Endometrial microvascular endothelial cells (primary cell): ENCODE measurements around the gene GNL2. TPM values are rescaled to one million over a fixed set of nuclear protein-coding genes. Genes with fewer than 3 reads are reported as not detected.

Experiments
- in situ Hi-C: cut with HindIII; loops from 2 replicates; pipeline ENCODE4 v1.10.0; 2017; ENCODE audit warnings: low sequenced_read_pairs, low pct_unique_long_range_greater_than_20kb; ENCODE audit errors: inconsistent ontology term
- total RNA-seq: library from RNA; depleted of rRNA; stranded (reverse); fragments of >200 nt; gene quantifications from one replicate; pipeline ENCODE4 v1.2.3, GENCODE V29; 2015; ENCODE audit errors: inconsistent ontology term

GNL2 gene
- 48.4 TPM for total RNA-seq

DNA sequence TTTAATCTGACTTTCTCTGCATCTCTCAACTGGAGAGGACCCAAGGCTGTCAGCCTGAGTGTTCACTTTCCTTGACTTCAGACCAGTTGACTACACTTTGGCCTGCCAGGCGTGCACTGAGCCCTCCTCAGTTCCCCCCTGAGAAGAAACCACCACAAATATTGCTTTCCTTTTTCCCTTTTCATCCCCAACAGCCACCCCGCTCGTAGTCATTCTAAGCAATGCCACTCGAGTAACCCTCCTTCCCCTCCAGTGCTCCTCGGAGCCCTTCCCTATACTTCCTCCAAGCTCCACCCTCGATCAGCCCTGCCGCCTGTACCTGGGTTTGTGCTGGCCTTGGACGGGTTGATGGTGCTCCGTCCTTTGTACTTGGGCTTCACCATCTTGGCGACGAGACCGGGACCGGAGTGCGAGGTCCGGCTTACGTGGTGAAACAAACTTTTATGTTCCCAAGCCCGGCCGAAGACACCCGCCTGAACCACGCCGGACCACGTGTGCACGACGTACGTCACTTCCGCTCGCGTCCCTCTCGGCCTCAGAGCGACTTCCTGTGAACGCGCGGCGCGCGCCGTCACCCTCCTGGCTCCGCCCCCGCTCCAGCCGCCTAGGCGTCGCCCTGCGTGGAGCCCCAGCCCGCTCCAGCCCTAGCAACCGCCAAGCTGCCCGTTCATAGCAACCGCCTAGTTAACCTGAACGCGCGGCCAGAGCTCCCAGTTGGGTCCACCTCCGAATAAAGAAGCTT, at the start of gene GNL2:
TSS of gene GNL2 (minus strand) at position 498 of the 742 bp plus-strand sequence. CDS start at position 383, 115 bp downstream.
- in situ Hi-C loops, result loop anchor here (5.0 kb wide), 1 partner anchor 97 kb away; the partner anchor contains the start of gene CDCA8

DNA sequence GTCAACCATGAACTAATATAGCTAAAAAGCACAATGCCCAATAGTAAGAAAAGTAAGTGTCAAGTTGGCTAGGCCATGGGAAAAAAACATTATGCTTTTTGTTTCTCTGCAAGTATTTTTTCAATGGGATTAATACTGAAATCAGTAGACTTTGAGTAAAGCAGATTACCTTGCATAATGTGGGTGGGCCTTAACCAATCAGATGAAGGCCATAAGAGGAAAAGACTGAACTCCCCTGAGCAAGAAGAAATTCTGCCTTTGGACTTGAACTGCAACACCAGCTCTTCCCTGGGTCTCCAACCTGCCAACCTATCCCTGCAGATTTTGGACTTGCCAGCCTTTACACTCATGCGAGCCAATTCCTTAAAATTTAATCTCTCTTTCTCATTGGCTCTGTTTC, 45.3 kb upstream of the GNL2 start:
- in situ Hi-C loops, result no loop called here

DNA sequence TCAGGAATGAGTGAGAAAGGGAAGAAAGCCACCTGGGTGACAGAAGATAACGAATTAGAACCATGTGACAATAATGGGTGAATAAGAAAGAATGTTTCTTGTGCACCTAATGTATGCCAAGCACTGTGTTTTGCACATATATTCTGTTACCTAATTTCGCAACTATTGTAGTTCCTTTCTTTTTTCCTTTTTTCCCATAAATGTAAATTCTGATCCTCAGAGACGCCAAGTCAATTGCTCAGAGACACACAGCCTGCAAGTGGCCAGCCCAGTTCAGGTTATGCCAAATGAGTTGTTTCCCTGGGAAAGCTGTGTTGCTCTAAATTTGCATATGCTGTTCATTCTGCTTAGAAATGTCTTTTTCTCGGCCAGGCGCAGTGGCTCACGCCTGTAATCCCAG, 40.7 kb upstream of the GNL2 start:
- in situ Hi-C loops, result no loop called here

DNA sequence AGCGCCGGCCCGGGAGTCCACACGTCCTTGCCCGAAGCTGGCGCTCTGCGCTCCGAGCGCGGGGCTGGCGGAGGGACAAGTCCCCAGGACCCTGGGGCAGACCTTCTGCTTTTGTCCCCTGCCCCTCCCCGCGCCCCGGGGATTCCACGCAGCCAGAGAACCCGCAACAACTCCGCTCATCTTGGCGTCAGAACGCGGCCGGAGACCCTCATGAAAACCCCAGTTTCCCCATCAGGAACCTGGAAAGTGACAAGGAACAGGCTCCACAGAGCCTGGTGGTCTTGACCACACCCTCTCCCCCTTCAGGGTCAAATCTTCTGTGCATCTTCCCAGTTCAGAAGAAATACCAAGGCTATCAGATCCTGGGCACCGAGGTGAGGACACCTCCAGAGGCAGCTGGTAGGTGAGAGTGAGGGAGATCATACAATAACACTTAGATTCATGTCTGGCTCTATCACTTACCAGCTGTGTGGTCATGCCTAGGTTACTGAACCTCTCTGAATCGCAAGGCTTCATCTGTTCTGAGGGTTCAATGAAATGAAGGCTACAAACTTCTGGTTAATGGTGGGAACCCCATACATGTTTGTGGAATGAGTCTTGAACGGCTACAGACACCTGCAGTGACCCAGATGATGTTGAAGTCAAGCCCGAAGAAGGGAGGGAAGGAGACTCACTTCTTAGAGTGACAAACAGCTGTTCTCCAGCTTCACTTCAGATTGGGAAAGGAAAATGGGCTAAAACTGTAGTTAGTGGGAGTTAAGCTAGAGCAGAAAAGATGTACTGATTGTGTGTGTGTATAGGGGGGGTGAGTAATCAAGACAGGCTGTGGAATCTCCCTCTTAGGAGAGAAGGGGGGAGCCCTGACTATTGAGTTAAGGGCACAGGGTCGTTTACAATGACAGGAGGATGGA, 39.5 kb upstream of the GNL2 start:
- in situ Hi-C loops, result no loop called here

DNA sequence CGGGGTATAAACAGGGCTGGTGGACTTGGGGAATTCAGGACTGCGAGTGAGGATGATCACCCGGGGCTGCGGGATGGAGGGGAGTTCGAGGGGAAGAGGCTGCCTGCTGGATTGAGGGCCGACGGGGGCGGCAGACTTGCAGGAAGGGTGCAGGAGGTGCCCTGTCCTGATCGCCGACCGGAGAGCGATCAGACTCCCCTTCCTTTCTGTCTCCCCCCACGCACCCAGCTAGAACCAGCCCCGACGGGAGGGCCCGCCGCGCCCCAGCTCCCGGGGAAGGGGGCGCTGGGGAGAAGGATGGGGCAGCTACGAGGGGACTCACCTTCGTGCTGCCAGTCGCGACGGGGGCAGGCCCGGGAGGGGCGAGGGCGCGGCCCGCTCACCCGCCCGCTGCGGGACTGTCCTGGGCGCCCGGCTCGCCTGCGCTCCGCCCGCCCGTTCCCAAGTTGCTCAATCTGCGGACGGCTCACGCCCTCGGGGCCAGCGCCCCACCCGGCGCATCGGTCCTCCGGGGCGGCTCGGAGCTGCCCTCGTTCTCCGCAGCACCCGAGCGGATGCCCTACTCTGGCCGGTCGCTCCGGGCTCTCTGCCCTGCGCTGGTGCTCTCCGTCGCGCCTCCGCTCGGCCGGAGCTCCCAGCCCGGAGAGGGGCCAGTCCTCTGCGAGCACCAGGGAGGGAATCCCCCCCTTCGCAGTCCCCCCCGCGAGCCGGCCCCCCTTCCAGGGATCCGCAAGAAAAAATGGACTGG, 38.7 kb upstream of the GNL2 start, which contains the start of gene RSPO1:
TSS of gene RSPO1 (minus strand) at position 649 of the 748 bp plus-strand sequence. CDS start 5,231 bp downstream, outside the sequence.
- in situ Hi-C loops, result no loop called here

DNA sequence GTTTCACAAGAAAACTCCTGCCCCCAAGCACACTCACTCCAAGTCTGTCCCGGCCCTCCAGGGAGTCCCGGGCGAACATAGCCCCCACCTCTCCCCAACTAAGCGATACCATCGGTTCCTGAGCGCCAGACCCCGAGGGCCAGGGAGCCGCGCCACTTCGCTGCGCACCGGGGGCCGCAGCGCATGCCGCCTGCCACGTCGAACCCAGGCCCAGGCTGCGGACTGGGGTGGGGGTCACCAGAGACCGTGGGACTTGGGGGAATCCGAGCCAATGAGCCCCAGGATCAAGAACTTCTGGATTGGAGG, 38.2 kb upstream of the GNL2 start:
- in situ Hi-C loops, result no loop called here

DNA sequence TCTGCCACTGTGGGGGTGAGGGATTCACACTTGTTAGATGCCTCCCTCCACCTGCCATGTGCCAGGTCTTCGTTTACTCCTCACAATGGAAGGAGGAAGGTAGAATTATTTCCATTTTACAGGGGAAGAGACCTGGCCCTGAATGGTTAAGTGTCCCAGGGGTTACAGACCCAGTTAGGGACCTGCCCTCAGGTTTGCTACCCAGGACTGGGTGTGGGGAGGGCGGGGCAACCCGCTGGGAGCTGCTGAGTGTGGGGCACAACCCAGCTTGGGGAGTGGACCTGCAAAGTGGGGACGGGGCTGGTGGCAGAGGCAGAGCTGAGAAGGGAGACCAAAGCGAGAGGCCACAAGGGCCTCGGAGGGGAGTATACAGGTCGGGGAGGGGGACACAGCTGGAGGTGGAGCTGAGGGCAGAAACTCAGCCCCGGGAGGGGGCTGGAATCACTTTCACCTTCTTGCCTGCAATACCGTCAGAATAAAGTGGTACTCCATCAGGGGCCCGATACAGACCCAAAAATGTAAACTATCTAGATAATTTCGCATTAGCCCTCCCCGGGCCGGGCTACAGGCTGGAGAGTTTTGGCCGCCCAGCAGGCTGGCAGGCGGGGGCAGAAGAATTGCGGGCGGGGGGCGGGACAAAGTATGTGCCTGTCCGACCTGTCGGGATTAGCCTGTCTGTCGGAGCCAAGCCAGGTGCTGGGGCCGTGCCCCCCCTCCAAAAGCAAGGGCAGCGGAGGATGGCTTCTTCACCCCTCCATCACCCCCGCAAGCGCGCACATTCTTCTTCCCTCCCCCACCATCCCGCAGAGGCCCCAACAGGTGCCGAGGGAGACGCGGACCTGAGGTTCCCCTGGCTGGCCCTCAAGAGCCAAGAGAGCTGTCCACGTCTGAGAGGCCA, 37.6 kb upstream of the GNL2 start:
- in situ Hi-C loops, result no loop called here

DNA sequence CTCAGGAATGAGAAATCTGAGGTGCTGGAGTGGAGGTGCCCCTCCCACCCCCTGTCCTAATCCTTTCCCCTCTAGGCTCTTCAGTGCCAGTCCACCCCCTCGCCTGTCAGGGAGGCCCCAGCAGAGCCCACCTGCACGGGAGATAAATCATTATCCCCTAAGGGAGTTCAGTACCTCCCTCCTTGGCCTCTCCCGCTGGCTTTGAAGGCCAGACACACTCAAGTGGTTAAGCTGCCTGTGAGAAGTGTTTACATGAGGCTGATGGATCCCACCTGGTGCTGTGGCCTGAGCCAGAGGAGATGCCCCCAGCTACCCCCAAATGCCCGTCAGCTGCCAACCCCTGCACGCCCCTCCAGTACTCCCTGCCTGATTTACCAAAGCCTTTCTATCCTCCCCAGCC, 35.3 kb upstream of the GNL2 start:
- in situ Hi-C loops, result no loop called here

DNA sequence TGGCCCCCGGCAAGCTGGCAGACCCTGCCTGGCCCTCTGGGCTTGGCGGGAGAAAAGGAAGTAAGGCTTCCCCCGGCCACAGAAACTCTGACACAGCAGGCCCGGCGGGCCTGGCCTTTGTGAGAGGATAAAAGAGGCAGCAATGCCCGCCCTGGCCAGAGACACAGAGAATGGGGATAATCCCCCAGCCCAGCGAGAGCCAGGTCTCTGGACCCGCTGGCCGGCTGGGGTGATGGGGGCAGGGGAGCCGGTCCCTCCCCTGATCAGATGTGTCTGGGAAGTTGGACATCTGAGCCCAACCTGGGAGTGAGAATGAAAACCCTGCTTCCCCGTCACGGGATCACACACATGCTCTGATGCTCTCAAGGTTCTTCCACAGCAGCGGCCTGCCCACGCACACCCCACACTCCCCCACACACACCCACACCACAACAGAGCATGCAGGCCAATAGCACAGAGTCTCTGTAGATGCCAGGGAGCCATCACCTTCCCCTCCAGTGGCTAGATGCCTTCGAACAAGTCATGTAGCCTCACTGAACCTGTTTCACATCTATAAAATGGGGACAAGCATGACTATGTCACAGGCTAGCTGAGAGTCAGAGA, 34.8 kb upstream of the GNL2 start:
- in situ Hi-C loops, result no loop called here

DNA sequence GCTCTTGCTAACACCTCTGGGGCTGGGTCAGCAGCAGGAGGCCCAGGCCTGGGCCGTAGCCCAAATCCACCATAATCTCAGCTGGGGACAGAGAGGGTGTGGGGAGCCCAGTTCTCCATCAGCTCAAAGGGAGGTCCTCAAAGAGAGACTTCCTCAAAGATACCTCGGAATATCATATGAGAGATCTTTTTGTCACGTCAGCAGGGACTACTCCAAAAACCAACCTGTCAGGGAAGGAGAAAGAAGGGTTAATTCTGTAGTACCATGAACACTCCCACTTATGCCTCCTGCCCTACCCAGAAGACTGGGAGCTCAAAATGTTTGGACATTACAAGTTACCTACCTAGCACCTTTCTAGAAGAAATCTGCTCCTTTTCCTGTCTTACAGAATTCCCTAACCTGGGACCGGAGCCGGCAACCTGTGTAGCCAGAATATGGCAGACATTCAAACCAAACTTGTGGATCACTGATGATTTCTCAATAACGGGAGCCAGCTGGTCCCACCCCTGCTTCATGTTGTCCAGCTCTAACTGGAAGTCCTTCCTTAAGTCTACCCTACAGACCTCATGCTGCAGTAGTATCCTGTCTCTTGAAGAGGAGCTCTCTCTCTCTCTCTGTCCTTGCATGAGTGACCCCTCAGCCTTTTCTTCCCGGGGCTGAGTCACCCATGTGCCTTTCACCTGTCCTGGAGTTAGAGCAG, 34.1 kb upstream of the GNL2 start:
- in situ Hi-C loops, result no loop called here

DNA sequence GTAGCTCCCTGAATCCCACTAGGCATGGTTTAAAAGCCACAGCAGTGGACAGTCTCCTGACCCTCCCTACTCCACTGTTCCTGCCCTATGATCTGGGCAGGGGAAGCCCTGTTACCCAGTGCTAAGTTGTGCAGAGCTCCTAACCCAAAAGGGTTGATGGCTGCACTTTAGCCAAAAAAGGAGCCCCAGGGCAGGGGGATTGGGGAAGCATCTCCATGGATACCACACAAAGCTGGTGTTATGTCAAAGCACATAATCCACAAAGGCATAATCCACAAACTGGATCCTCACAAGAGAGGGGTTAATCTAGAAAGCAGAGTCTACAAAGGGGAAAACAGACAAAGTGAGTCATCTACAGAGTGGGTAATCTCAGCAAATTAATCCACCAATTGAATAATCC, 33.3 kb upstream of the GNL2 start:
- in situ Hi-C loops, result no loop called here

DNA sequence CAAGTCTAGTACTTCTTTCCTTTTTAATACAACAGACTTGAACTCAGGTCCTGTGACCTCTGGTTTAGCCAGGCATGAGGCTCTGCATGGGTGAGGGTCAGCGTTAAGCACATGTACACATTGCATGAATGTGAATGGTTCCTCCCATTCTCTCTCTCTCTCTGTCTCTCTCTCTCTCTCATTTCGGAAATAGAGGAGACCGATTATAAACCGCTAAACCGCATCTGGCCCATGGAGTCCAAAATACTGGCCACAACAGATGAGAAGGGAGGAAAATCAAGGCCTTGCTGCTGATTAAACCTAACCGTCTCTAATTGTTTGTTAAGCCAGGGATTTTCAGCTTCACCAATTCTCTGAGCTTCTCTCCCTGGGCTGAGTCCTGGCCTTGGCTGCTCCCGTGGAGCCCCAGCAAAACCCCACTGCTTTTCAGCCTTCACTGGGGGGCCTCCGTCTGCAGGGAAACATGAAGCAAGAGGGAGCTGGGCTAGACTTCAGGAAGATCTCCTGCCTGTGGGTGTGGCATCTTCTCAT, 32.4 kb upstream of the GNL2 start:
- in situ Hi-C loops, result no loop called here

DNA sequence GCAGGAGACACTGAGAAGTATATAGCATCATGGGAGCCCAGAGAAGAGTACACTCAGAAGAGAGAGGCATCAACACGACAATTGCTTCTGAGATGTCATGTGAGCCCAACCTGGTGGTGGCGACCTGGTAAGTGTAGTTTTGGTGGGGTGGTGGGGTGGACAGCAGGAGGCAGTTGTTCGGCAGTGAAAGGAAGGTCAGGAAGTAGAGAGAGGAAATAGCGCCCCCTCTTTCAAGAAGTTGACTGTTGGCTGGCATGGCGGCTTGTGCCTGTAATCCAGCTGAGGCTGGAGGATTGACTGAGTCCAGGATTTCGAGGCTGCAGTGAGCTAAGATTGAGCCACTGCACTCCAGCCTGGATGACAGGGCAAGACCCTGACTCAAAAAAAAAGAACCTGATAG, 26.4 kb upstream of the GNL2 start:
- in situ Hi-C loops, result no loop called here

DNA sequence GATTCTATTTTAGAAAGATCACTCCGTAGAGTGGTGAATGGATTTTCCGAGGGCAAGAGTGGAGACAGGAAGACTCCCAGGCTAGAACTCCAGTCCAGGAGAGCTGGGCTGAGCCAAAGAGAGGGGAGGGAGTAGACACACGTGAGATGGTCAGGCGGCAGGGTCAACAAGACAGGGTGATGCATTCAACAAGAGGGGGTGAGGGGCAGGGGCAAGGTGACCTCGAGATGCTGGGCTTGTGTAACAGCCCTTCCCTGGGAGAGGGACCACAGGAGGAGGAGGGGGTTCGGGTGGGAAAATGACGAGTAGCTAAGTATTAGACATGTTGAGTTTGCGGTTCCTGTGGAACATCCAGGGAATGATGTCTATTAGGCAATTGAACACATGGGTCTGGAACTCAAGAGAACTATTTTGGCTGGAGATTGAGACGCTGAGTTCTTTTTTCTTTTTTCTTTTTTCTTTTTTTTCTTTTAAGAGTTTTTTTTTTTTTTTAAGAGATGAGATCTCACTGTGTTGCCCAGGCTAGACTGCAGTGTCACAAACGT, 25.7 kb upstream of the GNL2 start:
- in situ Hi-C loops, result no loop called here

DNA sequence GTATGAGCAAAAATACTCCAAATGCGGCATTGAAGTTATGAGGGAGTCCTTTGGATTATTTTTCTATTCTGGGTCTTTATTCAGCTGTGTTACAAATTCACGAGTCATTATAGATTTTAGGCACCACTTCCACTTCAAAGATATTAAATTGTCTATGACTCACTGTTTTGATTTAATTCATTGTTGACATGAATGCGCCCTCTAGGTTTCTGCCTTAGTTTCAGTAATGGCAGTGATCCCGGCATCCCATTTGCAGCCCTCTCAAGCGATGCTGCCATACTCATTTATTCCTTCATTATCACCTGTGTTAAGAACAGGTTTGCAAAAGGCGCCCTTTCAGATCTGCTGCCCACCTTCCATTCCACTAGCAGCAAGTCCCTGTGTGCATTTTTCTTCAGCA, 25.0 kb upstream of the GNL2 start:
- in situ Hi-C loops, result no loop called here

DNA sequence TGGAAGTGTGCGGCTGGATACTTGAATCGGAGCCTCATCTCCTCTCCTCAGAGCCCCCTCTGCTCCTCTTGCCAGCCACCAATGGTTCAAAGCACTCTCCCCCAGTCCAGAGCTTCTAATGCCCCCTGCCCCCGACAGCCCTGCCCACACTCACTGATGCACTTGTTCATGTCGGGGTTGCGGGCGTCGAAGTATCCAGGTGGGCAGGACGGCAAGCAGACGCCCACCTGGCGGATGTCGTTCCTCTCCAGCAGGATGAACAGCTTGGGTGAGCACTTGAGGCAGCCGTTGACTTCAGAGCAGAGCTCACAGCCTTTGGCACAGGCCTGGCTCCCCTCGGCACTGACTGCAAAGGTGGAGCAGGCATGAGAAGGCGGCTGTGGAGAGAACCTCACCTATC, 20.6 kb upstream of the GNL2 start:
- in situ Hi-C loops, result no loop called here

DNA sequence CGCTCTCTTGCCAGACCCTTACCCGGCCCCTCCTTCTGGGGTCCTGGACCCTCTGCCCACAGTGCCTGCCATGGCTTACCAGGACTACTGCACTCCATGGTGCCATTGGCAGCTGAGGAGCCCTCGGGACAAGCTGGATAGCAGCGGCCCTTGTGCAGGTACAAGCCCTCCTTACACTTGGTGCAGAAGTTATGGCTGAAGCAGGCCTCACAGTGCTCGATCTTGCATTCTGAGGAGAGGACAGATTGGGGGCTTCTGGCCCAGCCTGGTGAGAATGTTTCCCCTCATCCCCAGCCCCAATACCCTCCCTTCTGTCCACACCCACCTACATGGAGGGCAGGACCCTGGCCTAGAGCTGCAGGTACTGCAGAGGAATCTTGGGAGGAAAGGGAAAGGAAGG, 18.4 kb upstream of the GNL2 start:
- in situ Hi-C loops, result no loop called here
